Right ventricle myocardium superior (tissue), 1 donor: Measurements from ENCODE around the gene AMFR. TPM values are rescaled to one million over a fixed set of nuclear protein-coding genes. Genes with fewer than 3 reads are reported as not detected.
A peak's percentile ranks its signal among the peaks of the same experiment; 100 is the strongest.

Experiments
- ATAC-seq: fragments of 200-7000 bp; cut with Tn5 transposase; one replicate; pipeline ENCODE4 v1.9.1; 2020; ENCODE audit warnings: mild to moderate bottlenecking; ENCODE audit not compliant: poor library complexity
- DNase-seq: peaks from one replicate; pipeline ENCODE4 v3.0.0-alpha.2; 2020
- intact Hi-C: fragments of 100-400 bp; cut with DNase I; formaldehyde crosslinking; loops from one replicate; pipeline ENCODE4 v1.11.2; 2022
- long read RNA-seq: library from polyadenylated mRNA; unstranded; transcript quantifications from one replicate; pipeline ENCODE4 v2.0.0, GENCODE V29; 2021
- total RNA-seq: library from RNA; stranded (reverse); fragmentation: NEBNext Ultra II Directional; extraction: Animal tissue kit (Norgen Biotek cat#: 25700); gene quantifications from one replicate; pipeline ENCODE4 v1.2.1, GENCODE V29; 2021
- donor health status: DM: no; HTN: yes; CAD: no; lungs with severe emphysema.

The AMFR gene
- 63.0 TPM for total RNA-seq
- long read RNA-seq, transcript AMFR-201 (14 exons, 3,600 nt), result major isoform, 77 of 84 reads
- long read RNA-seq, partial matches to known transcripts, result 2 of 84 reads
- long read RNA-seq, other reads (novel, unspliced or antisense), result 3 of 84 reads

- peak; percentile 97 for ATAC-seq
- DNase-seq, result peak; percentile 79
- intact Hi-C loops, result no loop called here
Measured at GRCh38 chr16:56425439-56425832, at the start of gene AMFR. TSS of gene AMFR (minus strand) at chr16:56425545. CDS start at chr16:56425327, 218 bp downstream.

DNA sequence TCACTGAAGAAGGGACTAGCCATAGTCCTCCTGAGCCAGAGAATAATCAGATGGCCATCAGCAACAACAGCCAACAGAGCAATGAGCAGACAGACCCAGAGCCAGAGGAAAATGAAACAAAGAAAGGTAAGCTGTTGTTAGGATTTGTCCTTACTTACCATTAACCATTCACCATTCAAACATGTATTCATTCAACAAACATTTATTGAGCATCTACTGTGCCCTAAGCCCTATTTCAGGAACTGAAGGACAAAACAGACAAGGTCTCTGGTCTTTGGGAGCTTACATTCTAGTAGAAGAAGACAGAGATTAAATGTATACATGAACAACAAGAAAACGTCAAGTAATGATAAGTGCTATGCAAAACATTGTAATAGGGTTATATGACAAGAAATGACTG lies 45.3 kb upstream of the AMFR start:
- ATAC-seq (no peak), DNase-seq (no peak)
- intact Hi-C loops, result no loop called here

GRCh38 chr16:56470232-56470631 lies 44.9 kb upstream of the AMFR start:
- intact Hi-C loops, result no loop called here
- ATAC-seq, result no peak
- no peak for DNase-seq

DNA sequence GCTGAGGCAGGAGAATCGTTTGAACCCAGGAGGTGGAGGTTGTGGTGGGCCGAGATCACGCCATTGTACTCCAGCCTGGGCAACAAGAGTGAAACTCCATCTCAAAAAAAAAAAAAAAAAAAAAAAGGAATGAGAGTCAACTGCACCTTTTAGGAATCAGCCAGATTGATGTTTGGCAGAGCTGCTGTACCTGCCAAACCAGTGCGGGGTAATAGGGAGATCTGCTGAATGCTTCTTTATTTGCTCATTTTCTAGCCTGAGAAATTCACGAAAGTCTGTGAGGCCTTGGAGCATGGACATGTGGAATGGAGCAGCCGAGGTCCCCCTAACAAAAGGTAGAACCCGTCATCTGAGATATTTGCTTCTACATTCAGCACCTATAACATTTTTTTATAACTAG lies 44.4 kb upstream of the AMFR start:
- no peak for DNase-seq
- ATAC-seq, result no peak
- intact Hi-C loops, result no loop called here

DNA sequence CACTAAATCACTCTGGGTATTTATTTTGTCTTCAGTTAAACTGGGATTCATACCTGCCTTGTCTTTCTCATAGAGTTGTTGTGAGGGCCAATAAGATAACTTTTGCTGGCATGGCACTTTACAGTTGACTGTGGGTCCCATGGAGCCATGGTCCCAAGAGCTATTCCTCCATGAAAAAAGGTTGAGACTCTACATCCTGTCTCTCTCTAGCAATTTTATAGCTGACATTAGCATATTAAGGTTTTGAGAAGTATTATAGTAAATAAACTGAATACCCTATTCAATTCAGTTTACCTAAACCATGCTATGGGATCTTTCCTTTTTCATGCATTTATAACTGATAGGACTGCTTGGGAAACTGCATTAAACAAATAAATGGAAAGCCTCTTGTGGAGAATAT lies 43.5 kb upstream of the AMFR start:
- intact Hi-C loops, result no loop called here
- ATAC-seq (no peak), DNase-seq (no peak)

GRCh38 chr16:56466344-56466743 lies 41.0 kb upstream of the AMFR start:
- intact Hi-C loops, result no loop called here
- no peak for ATAC-seq
- DNase-seq, result no peak

- ATAC-seq (no peak), DNase-seq (no peak)
- intact Hi-C loops, result no loop called here
Measured at GRCh38 chr16:56463153-56463552, 37.8 kb upstream of the AMFR start.

GRCh38 chr16:56462064-56462796 lies 36.9 kb upstream of the AMFR start:
- no peak for DNase-seq
- intact Hi-C loops, result no loop called here
- no peak for ATAC-seq

GRCh38 chr16:56460101-56460500 lies 34.8 kb upstream of the AMFR start:
- DNase-seq (no peak), ATAC-seq (no peak)
- intact Hi-C loops, result no loop called here

- no peak for DNase-seq
- ATAC-seq, result no peak
- intact Hi-C loops, result loop anchor here (2.0 kb wide), 1 partner anchor 29 kb away; no protein-coding TSS in a partner anchor
Measured at GRCh38 chr16:56457927-56458470, 32.7 kb upstream of the AMFR start.

DNA sequence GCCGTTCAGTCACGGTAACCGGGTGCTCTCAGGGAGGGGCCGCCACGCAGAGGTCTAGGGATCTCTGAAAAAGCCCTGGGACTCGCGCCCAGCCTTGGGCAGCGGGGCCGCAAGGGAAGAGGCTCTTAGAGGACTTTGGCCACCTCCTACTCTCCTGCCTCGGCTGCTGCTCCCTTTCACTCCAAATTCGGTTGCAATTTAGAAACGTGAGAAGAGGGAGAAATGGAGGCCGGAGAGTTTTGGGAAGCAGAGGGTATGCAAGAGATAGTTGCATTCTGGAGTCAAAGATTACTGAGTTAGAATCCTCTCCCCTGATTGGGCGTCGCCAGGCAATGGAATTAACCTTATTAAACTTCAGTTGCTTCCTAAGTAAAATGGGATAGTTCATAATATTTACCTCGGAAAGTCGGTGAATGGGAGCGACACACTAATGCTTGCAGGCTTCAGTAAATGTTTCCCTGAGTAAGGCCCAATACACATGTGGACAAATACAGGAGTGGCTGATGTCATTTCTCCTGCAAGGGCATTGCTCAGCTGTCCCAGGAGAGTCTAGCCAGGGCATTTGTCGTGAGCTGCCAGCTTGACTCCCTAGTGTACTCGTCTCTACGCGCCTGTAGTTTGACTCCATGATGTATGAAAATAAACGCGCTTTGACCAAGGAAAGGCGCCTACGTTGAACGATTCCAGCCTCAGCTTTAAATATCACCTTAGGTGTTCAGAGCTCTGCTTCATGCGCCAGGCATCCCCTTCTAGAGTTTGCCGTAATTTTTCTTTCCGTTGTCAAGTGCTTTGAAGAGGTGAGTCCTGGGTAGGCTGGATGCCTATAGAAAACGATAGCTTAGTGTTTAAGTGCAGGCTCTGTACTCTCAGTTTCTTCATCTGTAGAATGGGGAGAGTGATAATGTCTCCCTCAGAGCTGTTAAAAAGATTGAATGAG lies 26.7 kb upstream of the AMFR start:
- intact Hi-C loops, result no loop called here
- DNase-seq (no peak), ATAC-seq (peak; percentile 75)

DNA sequence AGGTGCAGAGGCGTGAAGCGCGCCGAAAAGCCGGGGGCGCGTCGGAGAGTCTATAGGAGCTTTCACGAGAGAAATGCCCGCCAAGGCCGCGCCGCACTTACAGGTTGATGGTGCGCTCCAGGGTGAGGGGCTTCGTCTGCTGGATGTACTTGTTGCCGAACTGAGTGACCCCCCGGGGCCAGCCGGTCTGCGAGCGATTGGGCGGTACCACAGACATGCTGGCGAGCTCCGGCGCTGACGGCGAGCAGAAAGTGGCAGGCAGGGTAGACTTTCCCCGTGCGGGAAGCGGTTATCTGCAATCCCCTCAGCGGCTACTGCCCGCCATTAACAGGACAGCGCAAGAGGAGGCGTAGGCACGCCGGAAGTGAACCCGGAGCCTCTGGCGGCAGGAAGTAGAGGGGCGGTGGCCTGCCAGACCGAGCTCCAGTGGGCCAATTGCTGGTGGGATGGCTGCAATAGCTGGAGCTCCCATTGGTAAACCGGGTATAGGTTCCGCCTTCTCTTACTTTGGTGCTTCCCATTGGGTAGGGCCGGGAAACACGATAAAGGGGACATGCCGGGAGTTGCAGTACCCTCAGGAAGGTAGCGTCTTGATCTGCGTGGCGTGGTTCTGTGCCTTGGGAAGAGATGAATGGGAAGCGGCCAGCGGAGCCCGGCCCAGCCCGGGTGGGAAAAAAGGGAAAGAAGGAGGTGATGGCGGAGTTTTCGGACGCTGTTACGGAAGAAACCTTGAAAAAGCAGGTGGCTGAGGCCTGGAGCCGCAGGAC lies 25.8 kb upstream of the AMFR start, which contains the start of the genes NUDT21 and OGFOD1:
Gene NUDT21 (minus strand): TSS at position 347 of the 767 bp plus-strand sequence. CDS start 130 bp downstream, at position 217.
Gene OGFOD1 (plus strand): TSS at position 569 of the 767 bp plus-strand sequence. CDS start 59 bp downstream, at position 628.
- peak; percentile 99 for ATAC-seq
- intact Hi-C loops, result no loop called here
- peak; percentile 96 for DNase-seq

DNA sequence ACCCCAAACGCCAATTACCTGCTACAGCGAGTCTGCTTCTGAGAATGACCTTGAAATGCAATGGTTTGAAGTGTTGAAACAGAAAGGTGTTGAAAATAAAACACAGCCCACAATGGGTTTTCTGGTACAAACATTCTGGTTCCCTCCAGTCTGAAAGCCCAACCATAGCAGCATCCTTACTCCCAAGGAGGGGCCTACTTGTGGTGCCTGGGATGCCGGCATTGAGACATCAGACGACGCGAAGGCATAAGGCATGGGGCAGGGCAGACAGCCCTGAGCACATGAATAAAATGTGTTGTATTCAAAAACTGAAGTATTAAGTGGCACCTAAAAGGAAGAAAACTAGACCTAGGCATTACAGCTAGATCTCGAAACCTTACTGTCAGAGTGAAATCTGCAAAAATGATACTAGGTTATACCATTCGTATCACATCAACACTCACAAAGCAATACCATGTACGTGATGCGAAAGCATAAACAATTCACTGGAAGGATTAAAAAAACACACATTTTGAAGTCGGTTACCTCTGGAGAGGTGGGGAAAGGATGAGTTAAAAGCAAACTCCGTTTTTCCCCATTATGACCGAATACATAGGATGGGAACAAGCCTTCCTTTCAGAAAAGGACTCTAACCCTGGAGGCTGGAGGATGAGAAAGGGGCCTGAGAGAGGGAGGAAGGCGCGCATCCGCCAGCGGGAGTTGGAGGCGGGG lies 25.1 kb upstream of the AMFR start:
- no peak for ATAC-seq
- no peak for DNase-seq
- intact Hi-C loops, result no loop called here

GRCh38 chr16:56448005-56448404 lies 22.7 kb upstream of the AMFR start:
- no peak for DNase-seq
- no peak for ATAC-seq
- intact Hi-C loops, result no loop called here

GRCh38 chr16:56447286-56447685 lies 21.9 kb upstream of the AMFR start:
- ATAC-seq (no peak), DNase-seq (no peak)

DNA sequence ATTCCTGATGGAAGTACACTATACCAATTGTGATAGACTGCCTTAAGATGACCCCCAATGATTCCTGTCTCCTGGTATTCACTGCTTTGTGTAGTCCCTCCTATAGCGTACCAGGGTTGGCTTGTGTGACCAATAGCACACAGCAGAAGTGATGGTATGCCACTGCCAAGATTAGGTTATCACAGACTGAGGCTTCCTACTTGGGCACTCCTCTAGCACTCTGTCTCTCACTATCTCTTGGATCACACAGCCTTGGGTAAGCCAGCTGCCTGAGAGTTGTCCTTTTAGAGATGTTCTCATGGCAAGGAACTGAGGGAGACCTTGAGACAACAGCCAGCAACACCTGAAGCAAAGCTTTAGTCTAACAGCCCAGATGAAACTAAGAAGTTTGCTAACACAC lies 12.7 kb upstream of the AMFR start:
- intact Hi-C loops, result no loop called here
- no peak for ATAC-seq
- no peak for DNase-seq

More at GRCh38 chr16:56447286-56447685, 21.9 kb upstream of the AMFR start:
- intact Hi-C loops, result no loop called here

GRCh38 chr16:56436258-56436657 lies 10.9 kb upstream of the AMFR start:
- DNase-seq (no peak), ATAC-seq (no peak)
- intact Hi-C loops, result no loop called here

DNA sequence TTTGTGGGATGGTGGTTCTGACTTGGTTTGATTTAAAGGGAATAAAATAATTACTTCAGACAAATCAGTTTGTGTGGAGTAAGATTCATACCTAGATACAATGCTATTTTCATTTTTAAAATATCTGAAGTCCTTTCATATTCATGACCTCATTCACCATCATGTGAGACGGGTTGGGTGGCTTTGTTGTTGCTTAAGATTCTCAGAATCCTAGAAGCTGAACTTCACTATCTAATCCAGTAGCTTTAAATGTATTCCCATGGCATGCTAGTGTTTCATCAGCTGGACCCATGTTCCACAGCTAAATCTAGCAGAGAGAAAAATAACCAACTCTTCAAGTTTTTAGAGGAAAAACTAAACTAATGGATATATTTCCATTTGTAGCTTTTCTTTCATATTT lies 2.7 kb upstream of the AMFR start:
- intact Hi-C loops, result no loop called here
- no peak for DNase-seq
- no peak for ATAC-seq
